MM.1S (cell line): ENCODE measurements around the gene KCNQ5.

ENCODE experiments used
- EZH2 ChIP-seq: fragments of 300-600 bp; sonication (generic); optimal IDR thresholded peaks from 2 replicates; pipeline ENCODE3; 2017; ENCODE audit warnings: low read depth, mild to moderate bottlenecking, antibody characterized with exemption, low read length, mixed read lengths
- EZH2phosphoT487 ChIP-seq: fragments of 300-600 bp; sonication (generic); IDR thresholded peaks from 2 replicates; pipeline ENCODE4 v1.6.1; 2018; ENCODE audit warnings: antibody characterized with exemption, low read length
- TF ChIP-seq, protein P1 (sequence below): fragments of 300-600 bp; sonication (generic); IDR thresholded peaks from 2 replicates; pipeline ENCODE4 v1.5.1; 2016; ENCODE audit warnings: antibody characterized with exemption, low read length, mixed read lengths

DNA sequence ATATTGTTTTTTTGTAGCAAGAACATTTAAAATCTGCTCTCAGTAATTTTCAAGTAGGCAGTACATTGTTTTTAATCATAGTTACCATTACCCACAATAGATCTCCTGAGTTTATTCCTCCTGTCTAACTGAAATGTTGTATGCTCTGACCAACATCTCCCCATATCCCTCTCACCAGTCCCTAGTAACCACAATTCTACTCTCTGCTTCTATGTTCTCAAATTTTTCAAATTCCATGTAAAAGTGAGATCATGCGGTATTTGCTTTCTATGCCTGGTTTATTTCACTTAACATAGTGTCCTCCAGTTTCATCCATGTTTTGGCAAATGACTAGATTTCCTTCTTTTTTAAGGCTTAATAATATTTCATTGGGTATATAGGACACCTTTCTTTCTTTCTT, 300.5 kb downstream of the KCNQ5 start:
- TF ChIP-seq, protein P1, sequence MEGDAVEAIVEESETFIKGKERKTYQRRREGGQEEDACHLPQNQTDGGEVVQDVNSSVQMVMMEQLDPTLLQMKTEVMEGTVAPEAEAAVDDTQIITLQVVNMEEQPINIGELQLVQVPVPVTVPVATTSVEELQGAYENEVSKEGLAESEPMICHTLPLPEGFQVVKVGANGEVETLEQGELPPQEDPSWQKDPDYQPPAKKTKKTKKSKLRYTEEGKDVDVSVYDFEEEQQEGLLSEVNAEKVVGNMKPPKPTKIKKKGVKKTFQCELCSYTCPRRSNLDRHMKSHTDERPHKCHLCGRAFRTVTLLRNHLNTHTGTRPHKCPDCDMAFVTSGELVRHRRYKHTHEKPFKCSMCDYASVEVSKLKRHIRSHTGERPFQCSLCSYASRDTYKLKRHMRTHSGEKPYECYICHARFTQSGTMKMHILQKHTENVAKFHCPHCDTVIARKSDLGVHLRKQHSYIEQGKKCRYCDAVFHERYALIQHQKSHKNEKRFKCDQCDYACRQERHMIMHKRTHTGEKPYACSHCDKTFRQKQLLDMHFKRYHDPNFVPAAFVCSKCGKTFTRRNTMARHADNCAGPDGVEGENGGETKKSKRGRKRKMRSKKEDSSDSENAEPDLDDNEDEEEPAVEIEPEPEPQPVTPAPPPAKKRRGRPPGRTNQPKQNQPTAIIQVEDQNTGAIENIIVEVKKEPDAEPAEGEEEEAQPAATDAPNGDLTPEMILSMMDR = no peak
- no peak for TF ChIP-seq EZH2
- TF ChIP-seq EZH2phosphoT487 = no peak
